IMR-90 (cell line): ENCODE results near the gene IST1. TPM values are rescaled to one million over a fixed set of nuclear protein-coding genes. Genes with fewer than 3 reads are reported as not detected.

ENCODE experiments used
- ATAC-seq: fragments of 200-7000 bp; cut with Tn5 transposase; 2 replicates; pipeline ENCODE4 v1.9.1; 2020; ENCODE audit warnings: low read depth, mild to moderate bottlenecking, moderate library complexity
- BruUV-seq: library from RNA; stranded (reverse); fragments of 400-500 nt; replicated peaks from 2 replicates; lab custom pipeline; 2021; lab: Mats Ljungman, UMichigan
- CTCF ChIA-PET: fragments of 300-600 bp; formaldehyde crosslinking; extraction: SDS; loops from one replicate; lab custom pipeline; 2021; ENCODE audit warnings: antibody characterized with exemption; lab: Yijun Ruan, JAX
- POLR2A ChIA-PET: fragments of 300-600 bp; sonication (Branson Sonifier 250); formaldehyde crosslinking; loops from one replicate; lab custom pipeline; 2022; ENCODE audit warnings: antibody characterized with exemption; ENCODE audit not compliant: unreplicated experiment; lab: Charles Lee
- DNase-seq: peaks from one replicate; pipeline ENCODE4 v3.0.0; 2013
- H2AFZ ChIP-seq: replicated peaks from 2 replicates; pipeline ENCODE3; 2013; ENCODE audit warnings: low read length, mild to moderate bottlenecking; ENCODE audit not compliant: poor library complexity
- H2AK5ac ChIP-seq: 2 replicates; pipeline ENCODE4 v1.6.1; 2013; ENCODE audit warnings: low read depth, low read length, inconsistent platforms
- H2AK9ac ChIP-seq: replicated peaks from 2 replicates; pipeline ENCODE3; 2013; ENCODE audit warnings: mild to moderate bottlenecking, low read depth, low read length, moderate library complexity; ENCODE audit not compliant: poor library complexity
- H2BK120ac ChIP-seq: 2 replicates; pipeline ENCODE4 v1.6.1; 2013; ENCODE audit warnings: low read depth, low read length, inconsistent platforms
- H2BK15ac ChIP-seq: 3 replicates; pipeline ENCODE4 v1.6.1; 2013; ENCODE audit warnings: low read depth, low read length, inconsistent platforms
- H2BK20ac ChIP-seq: 2 replicates; pipeline ENCODE4 v1.6.1; 2013; ENCODE audit warnings: low read depth, mild to moderate bottlenecking, inconsistent platforms, low read length, moderate library complexity
- H2BK5ac ChIP-seq: 2 replicates; pipeline ENCODE4 v1.6.1; 2013; ENCODE audit warnings: mild to moderate bottlenecking, low read depth, low read length, inconsistent platforms; ENCODE audit not compliant: poor library complexity, severe bottlenecking
- H3K14ac ChIP-seq: replicated peaks from 2 replicates; pipeline ENCODE4 v1.6.1; 2013; ENCODE audit warnings: low read depth, low read length, inconsistent platforms
- H3K18ac ChIP-seq: 2 replicates; pipeline ENCODE4 v1.6.1; 2013; ENCODE audit warnings: low read depth, low read length, control low read depth
- H3K23ac ChIP-seq: 2 replicates; pipeline ENCODE4 v1.6.1; 2013; ENCODE audit warnings: low read depth, low read length, inconsistent platforms
- H3K27ac ChIP-seq: 2 replicates; pipeline ENCODE4 v1.5.1; 2013; ENCODE audit warnings: mild to moderate bottlenecking, control low read depth, low read length; ENCODE audit not compliant: insufficient read depth
- H3K27me3 ChIP-seq: 2 replicates; pipeline ENCODE4 v1.6.1; 2013; ENCODE audit warnings: low read length; ENCODE audit not compliant: control insufficient read depth, insufficient read depth
- H3K36me3 ChIP-seq: 2 replicates; pipeline ENCODE4 v1.6.1; 2013; ENCODE audit warnings: low read length, mixed read lengths; ENCODE audit not compliant: control insufficient read depth, insufficient read depth
- H3K4ac ChIP-seq: 2 replicates; pipeline ENCODE4 v1.6.1; 2013; ENCODE audit warnings: low read depth, low read length, inconsistent platforms
- H3K4me1 ChIP-seq: 2 replicates; pipeline ENCODE4 v1.6.1; 2013; ENCODE audit warnings: low read length, mixed read lengths; ENCODE audit not compliant: control insufficient read depth, insufficient read depth
- H3K4me2 ChIP-seq: 2 replicates; pipeline ENCODE4 v1.6.1; 2013; ENCODE audit warnings: low read depth, mild to moderate bottlenecking, control low read depth, low read length, moderate library complexity
- H3K4me3 ChIP-seq: 2 replicates; pipeline ENCODE4 v1.5.1; 2013; ENCODE audit warnings: low read depth, mild to moderate bottlenecking, control low read depth, low read length, moderate library complexity; ENCODE audit not compliant: insufficient read depth
- H3K56ac ChIP-seq: 2 replicates; pipeline ENCODE4 v1.6.1; 2013; ENCODE audit warnings: low read length, inconsistent platforms; ENCODE audit not compliant: insufficient read depth; ENCODE audit errors: extremely low read depth
- H3K79me1 ChIP-seq, 2 experiments: 2 replicates each; pipeline ENCODE4 v1.6.1; 2013; ENCODE audit warnings: low read length in 2 of 2, inconsistent platforms in 1 of 2, low read depth in 1 of 2
- H3K9ac ChIP-seq: 2 replicates; pipeline ENCODE4 v1.6.1; 2013; ENCODE audit warnings: low read depth, low read length, control low read depth
- H3K9me1 ChIP-seq: 2 replicates; pipeline ENCODE4 v1.6.1; 2013; ENCODE audit warnings: low read length, inconsistent platforms; ENCODE audit not compliant: insufficient read depth
- H3K9me3 ChIP-seq: 2 replicates; pipeline ENCODE4 v1.6.1; 2013; ENCODE audit warnings: low read length; ENCODE audit not compliant: control insufficient read depth, insufficient read depth
- H4K20me1 ChIP-seq: 2 replicates; pipeline ENCODE4 v1.6.1; 2013; ENCODE audit warnings: low read length, inconsistent platforms; ENCODE audit not compliant: insufficient read depth
- H4K5ac ChIP-seq: 2 replicates; pipeline ENCODE4 v1.6.1; 2013; ENCODE audit warnings: mild to moderate bottlenecking, low read depth, low read length, control low read depth
- H4K8ac ChIP-seq, 2 experiments: 2 replicates each; pipeline ENCODE4 v1.6.1; 2013; ENCODE audit warnings: low read depth in 2 of 2, low read length in 2 of 2, control low read depth in 1 of 2, inconsistent platforms in 1 of 2
- H4K91ac ChIP-seq: 2 replicates; pipeline ENCODE4 v1.6.1; 2013; ENCODE audit warnings: low read depth, low read length, inconsistent platforms; ENCODE audit not compliant: insufficient read depth
- RAD21 ChIP-seq: IDR thresholded peaks from 2 replicates; pipeline ENCODE4 v1.6.1; 2012; ENCODE audit warnings: low read length, improper control_type of control experiment
- WGBS, 2 experiments: methylation state at CpG; one replicate each; pipeline versions ENCODE4 v1.1.5 to v1.1.7; 2013; ENCODE audit warnings: missing lambda C conversion rate in 2 of 2; ENCODE audit not compliant: insufficient read length in 1 of 2; ENCODE audit errors: extremely low coverage in 2 of 2; 5-methylcytosine and 5-hydroxymethylcytosine counted together
- dilution Hi-C: fragments of 300-500 bp; cut with HindIII; formaldehyde crosslinking; loops from one replicate; pipeline ENCODE4 v1.14.3; 2018; ENCODE audit warnings: low sequenced_read_pairs; ENCODE audit not compliant: unreplicated experiment
- in situ Hi-C: fragments of 300-500 bp; cut with MboI; formaldehyde crosslinking; loops from 3 replicates; pipeline ENCODE4 v1.14.3; 2019; ENCODE audit warnings: low sequenced_read_pairs, inconsistent platforms, mixed read lengths
- intact Hi-C: fragments of 100-400 bp; cut with micrococcal nuclease; formaldehyde crosslinking; loops from 2 replicates; pipeline ENCODE4 v1.10.0; 2022
- polyA plus RNA-seq, 3 experiments: library from polyadenylated mRNA; depleted of rRNA; stranded (reverse); fragments of >200 nt; gene quantifications; 2 replicates each; pipeline ENCODE4 v1.2.3, GENCODE V29; 2012; ENCODE audit warnings: low replicate concordance in 1 of 3
- total RNA-seq: library from RNA; depleted of rRNA; stranded (reverse); fragments of >200 nt; gene quantifications from 2 replicates; pipeline ENCODE4 v1.2.3, GENCODE V29; 2012

Gene IST1
- total and polyA plus RNA-seq, 2 of the 4 experiments (the other 2 are of a cell fraction): 134 to 186 TPM

DNA sequence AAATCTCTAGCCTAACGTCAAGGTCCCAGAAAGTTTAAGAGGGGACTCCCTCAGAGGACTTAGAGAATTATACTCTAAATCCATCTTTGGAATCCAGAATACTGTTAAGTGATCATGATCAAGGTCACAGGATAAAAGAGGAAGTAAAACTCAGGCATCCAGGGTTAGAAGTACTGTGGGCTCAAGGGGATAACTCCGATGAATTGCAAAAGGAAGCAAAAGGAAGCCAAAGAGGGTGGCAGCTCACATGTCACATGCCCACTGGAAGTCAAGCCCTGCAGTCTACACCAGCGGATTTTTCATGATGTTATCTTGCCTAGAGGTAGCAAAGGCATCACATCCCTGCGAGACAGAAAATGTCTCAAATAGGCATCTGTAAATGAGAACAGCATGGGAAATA, 15.2 kb upstream of the IST1 start:
- no peak overlapping the region for H3K4me2 ChIP-seq
- H2BK5ac ChIP-seq: no peak overlapping the region
- intact Hi-C loops (loop anchor here (5.0 kb wide), 2 partner anchors 73 to 108 kb away; partner anchors contain the start of gene AP1G1), in situ Hi-C loops (no loop called here), dilution Hi-C loops (no loop called here)
- H3K23ac ChIP-seq: no peak overlapping the region
- H2AK5ac ChIP-seq: no peak overlapping the region
- H3K4me1 ChIP-seq: peaks cover 2% of the 10 kb centered on the region; the same call in 1 of the 2 replicates
- no peak overlapping the region for H2AK9ac ChIP-seq
- no peak overlapping the region for H4K5ac ChIP-seq
- H3K4ac ChIP-seq: no peak overlapping the region
- 100% methylated on average over 1 of the region's 4 CpGs; no CpG with 5 or more reads in 1 of the 2 experiments for WGBS, 2 experiments
- no peak for TF ChIP-seq RAD21
- no peaks in the 10 kb centered on the region for H3K27me3 ChIP-seq
- H3K18ac ChIP-seq: no peak overlapping the region
- H3K56ac ChIP-seq: no peak overlapping the region
- no peak overlapping the region for H4K8ac ChIP-seq
- no TSS peak for BruUV-seq
- no peak overlapping the region for H2AFZ ChIP-seq
- H2BK15ac ChIP-seq: no peak overlapping the region
- peaks cover 2 to 9% of the 10 kb centered on the region in 2 experiments for H3K79me1 ChIP-seq
- H2BK20ac ChIP-seq: no peak overlapping the region
- ChIA-PET CTCF (no interaction called here), POLR2A (no interaction called here)
- H3K9me3 ChIP-seq: no peaks in the 10 kb centered on the region
- H4K91ac ChIP-seq: no peak overlapping the region
- H3K4me3 ChIP-seq: no peak overlapping the region
- H2BK120ac ChIP-seq: no peak overlapping the region
- no peak for DNase-seq
- no peak overlapping the region for H3K27ac ChIP-seq
- no peak overlapping the region for H3K14ac ChIP-seq
- H3K36me3 ChIP-seq: peaks cover 19% of the 10 kb centered on the region
- no peak overlapping the region for H3K9ac ChIP-seq
- ATAC-seq: no peak
- no peaks in the 10 kb centered on the region for H3K9me1 ChIP-seq
- no peaks in the 10 kb centered on the region for H4K20me1 ChIP-seq
